Mammary epithelial cell (primary cell): ENCODE measurements around the gene DTD1.

Experiments
- EZH2 ChIP-seq: IDR thresholded peaks from 2 replicates; pipeline ENCODE4 v1.6.1; 2012; ENCODE audit warnings: low read length, inconsistent platforms, borderline replicate concordance
- TF ChIP-seq, protein P1 (sequence below), 2 donors: IDR thresholded peaks in 1 of 2; conservative IDR thresholded peaks in 1 of 2; 2 replicates each; pipeline ENCODE4 v1.5.1; 2011 to 2012; ENCODE audit warnings: inconsistent platforms in 2 of 2, low read length in 2 of 2, mild to moderate bottlenecking in 2 of 2, control low read depth in 1 of 2, low read depth in 1 of 2; ENCODE audit not compliant: insufficient read depth in 1 of 2; ENCODE audit errors: extremely low read depth in 1 of 2

DNA sequence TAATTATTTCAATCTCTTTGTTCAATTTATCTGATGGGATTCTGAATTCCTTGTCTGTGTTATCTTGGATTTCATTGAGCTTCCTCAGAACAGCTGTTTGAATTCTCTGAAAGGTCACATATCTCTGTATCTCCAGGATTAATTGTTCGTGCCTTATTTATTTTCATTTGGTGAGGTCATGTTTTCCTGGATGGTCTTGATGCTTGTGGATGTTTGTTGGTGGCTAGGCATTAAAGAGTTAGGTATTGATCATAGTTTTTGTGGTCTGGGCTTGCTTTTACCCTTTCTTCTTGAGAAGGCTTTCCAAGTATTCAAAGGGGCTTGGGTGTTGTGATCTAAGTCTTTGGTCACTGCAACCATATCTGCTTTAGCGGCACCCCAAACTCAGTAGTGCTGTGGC is 186.4 kb downstream of the DTD1 start:
- TF ChIP-seq, protein P1, sequence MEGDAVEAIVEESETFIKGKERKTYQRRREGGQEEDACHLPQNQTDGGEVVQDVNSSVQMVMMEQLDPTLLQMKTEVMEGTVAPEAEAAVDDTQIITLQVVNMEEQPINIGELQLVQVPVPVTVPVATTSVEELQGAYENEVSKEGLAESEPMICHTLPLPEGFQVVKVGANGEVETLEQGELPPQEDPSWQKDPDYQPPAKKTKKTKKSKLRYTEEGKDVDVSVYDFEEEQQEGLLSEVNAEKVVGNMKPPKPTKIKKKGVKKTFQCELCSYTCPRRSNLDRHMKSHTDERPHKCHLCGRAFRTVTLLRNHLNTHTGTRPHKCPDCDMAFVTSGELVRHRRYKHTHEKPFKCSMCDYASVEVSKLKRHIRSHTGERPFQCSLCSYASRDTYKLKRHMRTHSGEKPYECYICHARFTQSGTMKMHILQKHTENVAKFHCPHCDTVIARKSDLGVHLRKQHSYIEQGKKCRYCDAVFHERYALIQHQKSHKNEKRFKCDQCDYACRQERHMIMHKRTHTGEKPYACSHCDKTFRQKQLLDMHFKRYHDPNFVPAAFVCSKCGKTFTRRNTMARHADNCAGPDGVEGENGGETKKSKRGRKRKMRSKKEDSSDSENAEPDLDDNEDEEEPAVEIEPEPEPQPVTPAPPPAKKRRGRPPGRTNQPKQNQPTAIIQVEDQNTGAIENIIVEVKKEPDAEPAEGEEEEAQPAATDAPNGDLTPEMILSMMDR (conservative IDR thresholded peaks at IDR 0.05 in 1 of 2, IDR thresholded peaks at IDR 0.05 in 1 of 2; ENCODE audit: extremely low read depth in 1 of 2, insufficient read depth in 1 of 2, low read depth in 1 of 2, low read length in 2 of 2) = no peak
- no peak for TF ChIP-seq EZH2
